HL-60 (cell line): Measurements from ENCODE around the gene HSPA4.

Source experiments
- DNase-seq, 2 experiments: peaks; one replicate each; pipeline ENCODE4 v3.0.0-alpha.2; 2010 to 2020; ENCODE audit warnings: low read depth in 1 of 2, low spot score in 1 of 2
- H3K27ac ChIP-seq: fragments of 250-450 bp; sonication (Bioruptor Pico); replicated peaks from 2 replicates; pipeline ENCODE4 v1.5.1; 2020; ENCODE audit warnings: mild to moderate bottlenecking, moderate library complexity
- H3K27me3 ChIP-seq: fragments of 250-450 bp; sonication (Bioruptor Pico); 2 replicates; pipeline ENCODE4 v1.5.1; 2021; ENCODE audit warnings: mild to moderate bottlenecking, moderate library complexity; ENCODE audit not compliant: insufficient read depth, poor library complexity, severe bottlenecking
- H3K4me3 ChIP-seq: replicated peaks from 2 replicates; pipeline ENCODE4 v1.5.1; 2011; ENCODE audit warnings: mild to moderate bottlenecking, control low read depth, low read length; ENCODE audit not compliant: insufficient read depth
- GABPA ChIP-seq: IDR thresholded peaks from 2 replicates; pipeline ENCODE4 v1.6.1; 2012; ENCODE audit warnings: low read depth
- POLR2AphosphoS5 ChIP-seq: IDR thresholded peaks from 2 replicates; pipeline ENCODE4 v1.6.1; 2012; ENCODE audit warnings: low read depth
- SPI1 ChIP-seq: IDR thresholded peaks from 2 replicates; pipeline ENCODE4 v1.6.1; 2012; ENCODE audit warnings: low read depth, mild to moderate bottlenecking, borderline replicate concordance
- TF ChIP-seq, protein P1 (sequence below): IDR thresholded peaks from one replicate; pipeline ENCODE4 v1.5.1; 2011; ENCODE audit warnings: low read length, control low read depth, inconsistent platforms; ENCODE audit not compliant: insufficient read depth
- TF ChIP-seq, protein P2 (sequence below): IDR thresholded peaks from 2 replicates; pipeline ENCODE4 v1.6.1; 2012; ENCODE audit warnings: low read depth; ENCODE audit not compliant: insufficient replicate concordance

HSPA4 gene

DNA sequence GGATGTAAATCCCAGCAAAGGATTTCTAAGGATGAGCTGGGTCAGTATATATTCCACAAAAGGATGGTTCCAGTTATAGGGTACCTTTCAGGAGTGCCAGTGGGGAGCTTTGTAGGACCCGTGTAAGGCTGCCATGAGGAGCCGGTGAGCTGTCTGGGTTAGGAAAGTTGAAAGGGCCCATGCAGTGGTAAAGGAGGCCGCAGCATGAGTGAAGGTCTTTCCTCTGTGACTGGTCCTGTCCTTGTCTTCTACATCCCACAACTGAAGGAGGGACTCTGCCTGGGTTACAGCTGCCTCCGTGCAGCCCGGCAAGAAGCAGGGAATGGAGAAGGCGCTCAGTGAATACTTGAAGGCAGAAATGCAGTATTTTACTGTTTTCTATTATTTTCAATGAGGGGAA, 58.9 kb downstream of the HSPA4 start:
- DNase-seq: no peak
- Histone ChIP-seq H3K27ac (no peak overlapping the region), H3K4me3 (no peak overlapping the region), H3K27me3 (no peaks in the 10 kb centered on the region)
- TF ChIP-seq, protein P1, sequence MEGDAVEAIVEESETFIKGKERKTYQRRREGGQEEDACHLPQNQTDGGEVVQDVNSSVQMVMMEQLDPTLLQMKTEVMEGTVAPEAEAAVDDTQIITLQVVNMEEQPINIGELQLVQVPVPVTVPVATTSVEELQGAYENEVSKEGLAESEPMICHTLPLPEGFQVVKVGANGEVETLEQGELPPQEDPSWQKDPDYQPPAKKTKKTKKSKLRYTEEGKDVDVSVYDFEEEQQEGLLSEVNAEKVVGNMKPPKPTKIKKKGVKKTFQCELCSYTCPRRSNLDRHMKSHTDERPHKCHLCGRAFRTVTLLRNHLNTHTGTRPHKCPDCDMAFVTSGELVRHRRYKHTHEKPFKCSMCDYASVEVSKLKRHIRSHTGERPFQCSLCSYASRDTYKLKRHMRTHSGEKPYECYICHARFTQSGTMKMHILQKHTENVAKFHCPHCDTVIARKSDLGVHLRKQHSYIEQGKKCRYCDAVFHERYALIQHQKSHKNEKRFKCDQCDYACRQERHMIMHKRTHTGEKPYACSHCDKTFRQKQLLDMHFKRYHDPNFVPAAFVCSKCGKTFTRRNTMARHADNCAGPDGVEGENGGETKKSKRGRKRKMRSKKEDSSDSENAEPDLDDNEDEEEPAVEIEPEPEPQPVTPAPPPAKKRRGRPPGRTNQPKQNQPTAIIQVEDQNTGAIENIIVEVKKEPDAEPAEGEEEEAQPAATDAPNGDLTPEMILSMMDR: no peak
- TF ChIP-seq, protein P2, sequence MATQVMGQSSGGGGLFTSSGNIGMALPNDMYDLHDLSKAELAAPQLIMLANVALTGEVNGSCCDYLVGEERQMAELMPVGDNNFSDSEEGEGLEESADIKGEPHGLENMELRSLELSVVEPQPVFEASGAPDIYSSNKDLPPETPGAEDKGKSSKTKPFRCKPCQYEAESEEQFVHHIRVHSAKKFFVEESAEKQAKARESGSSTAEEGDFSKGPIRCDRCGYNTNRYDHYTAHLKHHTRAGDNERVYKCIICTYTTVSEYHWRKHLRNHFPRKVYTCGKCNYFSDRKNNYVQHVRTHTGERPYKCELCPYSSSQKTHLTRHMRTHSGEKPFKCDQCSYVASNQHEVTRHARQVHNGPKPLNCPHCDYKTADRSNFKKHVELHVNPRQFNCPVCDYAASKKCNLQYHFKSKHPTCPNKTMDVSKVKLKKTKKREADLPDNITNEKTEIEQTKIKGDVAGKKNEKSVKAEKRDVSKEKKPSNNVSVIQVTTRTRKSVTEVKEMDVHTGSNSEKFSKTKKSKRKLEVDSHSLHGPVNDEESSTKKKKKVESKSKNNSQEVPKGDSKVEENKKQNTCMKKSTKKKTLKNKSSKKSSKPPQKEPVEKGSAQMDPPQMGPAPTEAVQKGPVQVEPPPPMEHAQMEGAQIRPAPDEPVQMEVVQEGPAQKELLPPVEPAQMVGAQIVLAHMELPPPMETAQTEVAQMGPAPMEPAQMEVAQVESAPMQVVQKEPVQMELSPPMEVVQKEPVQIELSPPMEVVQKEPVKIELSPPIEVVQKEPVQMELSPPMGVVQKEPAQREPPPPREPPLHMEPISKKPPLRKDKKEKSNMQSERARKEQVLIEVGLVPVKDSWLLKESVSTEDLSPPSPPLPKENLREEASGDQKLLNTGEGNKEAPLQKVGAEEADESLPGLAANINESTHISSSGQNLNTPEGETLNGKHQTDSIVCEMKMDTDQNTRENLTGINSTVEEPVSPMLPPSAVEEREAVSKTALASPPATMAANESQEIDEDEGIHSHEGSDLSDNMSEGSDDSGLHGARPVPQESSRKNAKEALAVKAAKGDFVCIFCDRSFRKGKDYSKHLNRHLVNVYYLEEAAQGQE: no peak
- no peak for TF ChIP-seq POLR2AphosphoS5
- no peak for TF ChIP-seq GABPA
- no peak for TF ChIP-seq SPI1

DNA sequence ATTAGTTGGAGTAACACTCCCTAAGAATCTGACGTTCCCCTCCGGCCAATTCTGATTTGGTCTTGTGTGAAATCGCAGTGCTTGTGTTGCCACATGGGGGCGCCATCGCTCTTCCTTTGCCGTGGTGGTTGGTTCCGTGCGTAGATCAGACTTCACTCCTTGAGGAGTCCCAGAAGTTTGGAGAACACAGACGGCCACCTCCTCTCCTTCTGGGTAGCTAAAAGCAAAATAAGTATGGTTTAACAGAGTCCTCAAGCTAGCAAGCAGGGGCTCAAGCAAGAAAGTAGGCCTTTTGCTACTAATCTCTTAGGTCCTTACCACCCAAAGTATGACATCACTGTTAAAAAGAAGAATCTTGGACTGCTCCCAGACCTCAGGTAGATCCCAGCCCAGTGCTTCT, 59.5 kb downstream of the HSPA4 start:
- TF ChIP-seq, protein P1: peak; percentile 48
- TF ChIP-seq SPI1 (no peak), GABPA (no peak), POLR2AphosphoS5 (no peak)
- TF ChIP-seq, protein P2: no peak
- H3K27me3 ChIP-seq: no peaks in the 10 kb centered on the region
- H3K27ac ChIP-seq: no peak overlapping the region
- no peak overlapping the region for H3K4me3 ChIP-seq
- peak; percentile 11 to 52 for DNase-seq

DNA sequence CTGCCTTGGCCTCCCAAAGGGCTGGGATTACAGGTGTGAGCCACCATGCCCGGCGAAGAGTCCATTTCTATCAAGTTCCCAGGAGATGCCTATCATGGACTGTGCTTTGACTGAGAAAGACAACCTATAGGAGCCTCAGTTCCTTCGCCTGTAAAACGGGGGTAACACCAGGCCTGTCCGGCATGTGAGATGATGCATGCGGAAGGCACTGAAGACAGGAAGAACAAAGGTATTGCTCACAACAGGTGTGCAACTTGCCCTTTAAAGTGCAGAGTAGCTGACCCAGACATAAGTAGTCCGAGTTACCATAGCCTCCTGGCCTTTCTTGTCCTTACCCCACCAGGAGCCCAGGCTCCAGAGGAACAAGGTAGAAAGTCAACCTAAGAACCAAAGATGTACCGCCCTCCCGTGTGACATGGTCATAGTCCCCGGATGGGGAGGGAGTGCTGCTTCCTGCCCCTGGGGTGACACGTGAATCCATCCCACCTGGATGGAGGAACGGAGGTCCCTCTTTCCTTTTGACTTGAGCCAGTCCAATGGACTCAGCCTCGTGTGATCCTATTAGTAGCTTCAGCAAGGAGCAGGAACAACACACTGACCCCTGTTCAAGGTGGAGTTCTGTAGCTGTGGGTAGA, 60.3 kb downstream of the HSPA4 start:
- no peaks in the 10 kb centered on the region for H3K27me3 ChIP-seq
- DNase-seq: no peak
- TF ChIP-seq, protein P1: no peak
- TF ChIP-seq, protein P2: no peak
- TF ChIP-seq GABPA (no peak), POLR2AphosphoS5 (no peak), SPI1 (no peak)
- no peak overlapping the region for H3K27ac ChIP-seq
- no peak overlapping the region for H3K4me3 ChIP-seq
